AG04449 (cell line): Measurements from ENCODE around the gene SYNC.

ENCODE experiments used
- CTCF ChIA-PET: fragments of 350-600 bp; formaldehyde crosslinking; extraction: SDS; loops from one replicate; lab custom pipeline; 2021; ENCODE audit warnings: antibody characterized with exemption; lab: Yijun Ruan, JAX
- POLR2A ChIA-PET: fragments of 400-600, 350-600 bp; formaldehyde crosslinking; extraction: SDS; loops from one replicate; lab custom pipeline; 2020; ENCODE audit warnings: antibody characterized with exemption, inconsistent platforms; lab: Yijun Ruan, JAX
- DNase-seq: peaks from one replicate; pipeline ENCODE4 v3.0.0-alpha.2; 2010; ENCODE audit warnings: low read depth, low spot score
- H3K4me3 ChIP-seq: 2 replicates; pipeline ENCODE4 v1.5.1; 2011; ENCODE audit warnings: low read depth, mild to moderate bottlenecking, control low read depth, low read length
- CTCF ChIP-seq: IDR thresholded peaks from one replicate; pipeline ENCODE4 v1.5.1; 2011; ENCODE audit warnings: mild to moderate bottlenecking, moderate library complexity, low read length, control low read depth, inconsistent platforms; ENCODE audit not compliant: insufficient read depth; ENCODE audit errors: missing control alignments

SYNC gene

GRCh38 chr1:32709476-32709875 lies 6.9 kb upstream of the SYNC start:
- CTCF ChIA-PET, result interaction anchor here (0.9 to 15.3 kb wide), 2 partner anchors 63 to 377 kb away, joined by 3 to 299 read pairs; no protein-coding TSS in a partner anchor
- no peak overlapping the region for H3K4me3 ChIP-seq
- no peak for DNase-seq
- TF ChIP-seq CTCF, result no peak
- POLR2A ChIA-PET, result interaction anchor here (0.6 to 0.7 kb wide), 2 partner anchors 36 to 68 kb away, joined by 3 read pairs; no protein-coding TSS in a partner anchor

GRCh38 chr1:32709075-32709474 lies 6.5 kb upstream of the SYNC start:
- no peak overlapping the region for H3K4me3 ChIP-seq
- ChIA-PET CTCF (interaction anchor here (0.6 to 15.3 kb wide), 3 partner anchors 63 to 378 kb away, joined by 3 to 299 read pairs (median 4); no protein-coding TSS in a partner anchor), POLR2A (interaction anchor here (0.6 to 1.1 kb wide), 3 partner anchors 36 to 68 kb away, joined by 3 read pairs; no protein-coding TSS in a partner anchor)
- no peak for DNase-seq
- no peak for TF ChIP-seq CTCF

- no peak for TF ChIP-seq CTCF
- POLR2A ChIA-PET, result interaction anchor here (1.0 to 1.4 kb wide), 4 partner anchors 9 to 56 kb away, joined by 3 to 6 read pairs (median 5); partner anchors contain the start of gene RBBP4
- CTCF ChIA-PET, result interaction anchor here (0.7 to 15.3 kb wide), 8 partner anchors 10 to 380 kb away, joined by 3 to 299 read pairs (median 4); no protein-coding TSS in a partner anchor
- no peak for DNase-seq
- H3K4me3 ChIP-seq, result no peak overlapping the region
These were observed 3.9 kb upstream of the SYNC start for GRCh38 chr1:32706491-32706890.

GRCh38 chr1:32705516-32705915 lies 2.9 kb upstream of the SYNC start:
- ChIA-PET CTCF (interaction anchor here (1.0 to 15.3 kb wide), 6 partner anchors 23 to 381 kb away, joined by 3 to 299 read pairs (median 4); no protein-coding TSS in a partner anchor), POLR2A (interaction anchor here (1.1 to 1.4 kb wide), 3 partner anchors 10 to 55 kb away, joined by 5 to 6 read pairs (median 5); partner anchors contain the start of gene RBBP4)
- no peak for DNase-seq
- TF ChIP-seq CTCF, result no peak
- no peak overlapping the region for H3K4me3 ChIP-seq

- DNase-seq, result peak; percentile 96
- H3K4me3 ChIP-seq, result peak overlapping the region; percentile 89
- ChIA-PET CTCF (interaction anchor here (0.8 to 15.3 kb wide), 5 partner anchors 9 to 169 kb away, joined by 3 to 299 read pairs (median 3); no protein-coding TSS in a partner anchor), POLR2A (interaction anchor here (0.9 to 3.4 kb wide), 20 partner anchors 8 to 172 kb away, joined by 3 to 20 read pairs (median 4); partner anchors contain the start of gene RBBP4)
- TF ChIP-seq CTCF, result no peak
These were observed 1.1 kb upstream of the SYNC start for GRCh38 chr1:32703479-32704291.
